Middle frontal gyrus (tissue), 1 donor: ENCODE measurements around the gene TPBG.
"Not testable (repeated sequence)": the region's sequence is repeated elsewhere in the genome, so short reads cannot be mapped to it uniquely, and the experiment has no call there.

Experiments
- DNase-seq: peaks from one replicate; pipeline ENCODE4 v3.0.0-alpha.2; 2015; ENCODE audit warnings: low spot score; ENCODE audit errors: extremely low spot score

The TPBG gene

GRCh38 chr6:82374516-82374915 lies 10.9 kb downstream of the TPBG start:
- DNase-seq, result no peak

GRCh38 chr6:82376636-82377035 lies 13.0 kb downstream of the TPBG start:
- DNase-seq, result no peak

- no peak for DNase-seq
Measured at GRCh38 chr6:82380566-82381185, 17.1 kb downstream of the TPBG start.

GRCh38 chr6:82381278-82381677 lies 17.7 kb downstream of the TPBG start:
- DNase-seq, result no peak

GRCh38 chr6:82385102-82385501 lies 21.5 kb downstream of the TPBG start:
- no peak for DNase-seq

GRCh38 chr6:82385546-82385945 lies 21.9 kb downstream of the TPBG start:
- DNase-seq, result no peak

- DNase-seq, result no peak
Measured at GRCh38 chr6:82385961-82386360, 22.3 kb downstream of the TPBG start.

- DNase-seq, result not testable (repeated sequence)
Measured at GRCh38 chr6:82394770-82395169, 31.2 kb downstream of the TPBG start.

- no peak for DNase-seq
Measured at GRCh38 chr6:82396964-82397751, 33.5 kb downstream of the TPBG start.

GRCh38 chr6:82397962-82398692 lies 34.5 kb downstream of the TPBG start:
- DNase-seq, result no peak

- no peak for DNase-seq
Measured at GRCh38 chr6:82408952-82409431, 45.4 kb downstream of the TPBG start.

GRCh38 chr6:82410151-82410648 lies 46.6 kb downstream of the TPBG start:
- DNase-seq, result no peak

- DNase-seq, result no peak
Measured at GRCh38 chr6:82413868-82414267, 50.3 kb downstream of the TPBG start.

- DNase-seq, result no peak
Measured at GRCh38 chr6:82415820-82416219, 52.2 kb downstream of the TPBG start.

- no peak for DNase-seq
Measured at GRCh38 chr6:82416346-82416745, 52.7 kb downstream of the TPBG start.
